NT2/D1 (cell line): ENCODE results near the gene CXXC5.

Source experiments
- SUZ12 ChIP-seq: IDR thresholded peaks from 2 replicates; pipeline ENCODE4 v1.6.1; 2011; ENCODE audit not compliant: insufficient read length, insufficient read depth; ENCODE audit errors: extremely low read depth
- ZNF274 ChIP-seq: IDR thresholded peaks from 2 replicates; pipeline ENCODE4 v1.6.1; 2011; ENCODE audit warnings: mild to moderate bottlenecking, low read depth, low read length

- TF ChIP-seq SUZ12 (no peak), ZNF274 (no peak)
Observed at GRCh38 chr5:139686706-139687441, 38.7 kb downstream of the CXXC5 start.
